Large intestine (tissue), 3 donors: ENCODE results near the gene LILRA1. TPM values are rescaled to one million over a fixed set of nuclear protein-coding genes. Genes with fewer than 3 reads are reported as not detected.
"Not testable (repeated sequence)": the region's sequence is repeated elsewhere in the genome, so short reads cannot be mapped to it uniquely, and the experiment has no call there.

ENCODE experiments used
- DNase-seq, 2 donors: peaks; one replicate each; pipeline versions ENCODE4 v3.0.0 to v3.0.0-alpha.2; 2013
- H3K27ac ChIP-seq: one replicate; pipeline ENCODE4 v1.5.1; 2013; ENCODE audit warnings: low read length
- H3K27me3 ChIP-seq: 2 replicates; pipeline ENCODE4 v1.6.1; 2013; ENCODE audit warnings: low read length; ENCODE audit not compliant: control insufficient read depth, insufficient read depth
- H3K36me3 ChIP-seq: 2 replicates; pipeline ENCODE4 v1.6.1; 2013; ENCODE audit warnings: low read length; ENCODE audit not compliant: control insufficient read depth, insufficient read depth
- H3K4me1 ChIP-seq: one replicate; pipeline ENCODE4 v1.6.1; 2013; ENCODE audit warnings: low read length; ENCODE audit not compliant: control insufficient read depth, insufficient read depth
- H3K4me3 ChIP-seq: one replicate; pipeline ENCODE4 v1.5.1; 2013; ENCODE audit warnings: low read length
- H3K9me3 ChIP-seq: one replicate; pipeline ENCODE4 v1.6.1; 2013; ENCODE audit warnings: mild to moderate bottlenecking, low read depth, low read length, moderate library complexity; ENCODE audit not compliant: control insufficient read depth
- WGBS: methylation state at CpG from one replicate; pipeline ENCODE4 v1.1.5; 2013; ENCODE audit warnings: low lambda C conversion rate; ENCODE audit not compliant: insufficient coverage; 5-methylcytosine and 5-hydroxymethylcytosine counted together
- polyA plus RNA-seq: library from polyadenylated mRNA; unstranded; fragments of 120-200 nt; gene quantifications from one replicate; pipeline ENCODE4 v1.2.1, GENCODE V29; 2013

The LILRA1 gene
- polyA plus RNA-seq, 1 donor, result 0.43 TPM

DNA sequence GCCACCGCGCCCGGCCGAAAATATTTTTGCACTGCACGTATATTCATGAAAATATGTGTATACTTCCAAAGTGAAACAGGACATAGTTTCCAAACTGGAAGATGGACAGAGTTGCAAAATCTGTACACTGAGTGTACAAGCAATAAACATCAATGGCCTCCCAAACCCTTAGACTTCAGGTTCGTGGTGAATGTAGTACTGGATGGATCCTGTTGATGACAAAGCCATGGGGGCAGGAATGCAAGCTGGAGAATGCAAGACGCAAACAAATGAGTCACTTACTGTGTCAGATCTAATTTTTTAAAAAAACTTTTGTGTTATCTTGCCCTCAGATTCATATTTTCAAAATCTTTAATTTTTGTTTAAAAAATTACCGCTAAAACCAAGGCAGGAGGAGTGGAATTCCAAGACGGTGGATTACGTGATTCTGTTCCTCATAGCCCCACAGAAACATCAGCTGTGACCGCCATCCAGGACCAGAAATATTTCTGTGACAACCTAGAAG is 32.5 kb upstream of the LILRA1 start:
- no peak for DNase-seq
- Histone ChIP-seq H3K4me3 (no peak overlapping the region), H3K9me3 (no peaks in the 10 kb centered on the region), H3K4me1 (no peaks in the 10 kb centered on the region), H3K36me3 (no peaks in the 10 kb centered on the region), H3K27ac (no peak overlapping the region), H3K27me3 (no peaks in the 10 kb centered on the region)
- WGBS, result 90% methylated on average over 2 of the region's 11 CpGs

- H3K4me3 ChIP-seq, result no peak overlapping the region
- H3K4me1 ChIP-seq, result no peaks in the 10 kb centered on the region
- no peaks in the 10 kb centered on the region for H3K27me3 ChIP-seq
- H3K9me3 ChIP-seq, result no peaks in the 10 kb centered on the region
- H3K27ac ChIP-seq, result no peak overlapping the region
- no peaks in the 10 kb centered on the region for H3K36me3 ChIP-seq
- 80% methylated on average over 4 of the region's 14 CpGs for WGBS
- DNase-seq, result no peak
Measured at GRCh38 chr19:54561840-54562239, 31.6 kb upstream of the LILRA1 start.

DNA sequence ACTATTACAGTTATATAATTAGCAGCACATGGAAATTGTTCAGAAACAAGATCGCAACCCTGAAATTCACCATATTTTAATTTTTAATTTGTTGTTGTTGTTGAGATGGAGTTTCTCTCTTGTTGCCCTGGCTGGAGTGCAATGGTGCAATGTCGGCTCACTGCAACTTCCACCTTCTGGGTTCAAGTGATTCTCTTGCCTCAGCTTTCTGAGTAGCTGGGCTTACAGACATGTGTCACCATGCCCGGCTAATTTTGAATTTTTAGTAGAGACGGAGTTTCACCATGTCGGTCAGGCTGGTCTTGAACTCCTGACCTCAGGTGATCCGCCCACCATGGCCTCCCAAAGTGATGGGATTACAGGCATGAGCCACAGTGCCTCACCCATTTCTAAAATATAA is 30.2 kb upstream of the LILRA1 start:
- H3K36me3 ChIP-seq, DNase-seq, H3K4me3 ChIP-seq, H3K27me3 ChIP-seq, H3K9me3 ChIP-seq, H3K27ac ChIP-seq, H3K4me1 ChIP-seq: not testable (repeated sequence)
- 80% methylated on average over 1 of the region's 6 CpGs for WGBS

DNA sequence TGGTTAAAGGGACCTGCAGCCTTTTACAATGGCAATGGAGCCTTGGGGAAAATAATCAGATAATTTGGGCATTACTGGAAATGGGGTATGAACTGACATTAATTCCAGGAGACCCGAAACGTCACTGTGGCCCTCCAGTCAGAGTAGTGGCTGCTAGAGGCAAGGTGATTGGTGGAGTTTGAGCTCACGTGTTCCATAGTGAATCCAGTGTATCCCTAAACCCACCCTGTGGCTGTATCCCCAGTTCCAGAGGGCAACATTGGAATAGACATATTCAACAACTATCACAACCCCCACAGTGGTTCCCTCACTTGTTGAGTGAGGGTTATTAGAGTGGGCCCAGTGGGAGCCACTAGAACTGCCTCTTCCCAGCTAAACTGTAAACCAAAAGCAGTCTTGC is 23.1 kb upstream of the LILRA1 start:
- no peak overlapping the region for H3K4me3 ChIP-seq
- no peaks in the 10 kb centered on the region for H3K4me1 ChIP-seq
- H3K36me3 ChIP-seq, result no peaks in the 10 kb centered on the region
- no peaks in the 10 kb centered on the region for H3K9me3 ChIP-seq
- H3K27ac ChIP-seq, result no peak overlapping the region
- no peak for DNase-seq
- no peaks in the 10 kb centered on the region for H3K27me3 ChIP-seq
- whole genome bisulfite sequencing, result no CpG with 5 or more reads among the region's 3 CpGs

GRCh38 chr19:54571715-54572615 is 21.5 kb upstream of the LILRA1 start:
- not testable (repeated sequence) for H3K4me1 ChIP-seq, H3K27me3 ChIP-seq, H3K4me3 ChIP-seq, H3K9me3 ChIP-seq, DNase-seq, H3K36me3 ChIP-seq, H3K27ac ChIP-seq
- no CpG with 5 or more reads among the region's 17 CpGs for WGBS

GRCh38 chr19:54572696-54573311 is 20.6 kb upstream of the LILRA1 start:
- Histone ChIP-seq H3K4me1 (no peaks in the 10 kb centered on the region), H3K27ac (no peak overlapping the region), H3K36me3 (no peaks in the 10 kb centered on the region), H3K4me3 (no peak overlapping the region), H3K9me3 (no peaks in the 10 kb centered on the region), H3K27me3 (no peaks in the 10 kb centered on the region)
- no CpG with 5 or more reads among the region's 9 CpGs for WGBS
- no peak for DNase-seq

DNA sequence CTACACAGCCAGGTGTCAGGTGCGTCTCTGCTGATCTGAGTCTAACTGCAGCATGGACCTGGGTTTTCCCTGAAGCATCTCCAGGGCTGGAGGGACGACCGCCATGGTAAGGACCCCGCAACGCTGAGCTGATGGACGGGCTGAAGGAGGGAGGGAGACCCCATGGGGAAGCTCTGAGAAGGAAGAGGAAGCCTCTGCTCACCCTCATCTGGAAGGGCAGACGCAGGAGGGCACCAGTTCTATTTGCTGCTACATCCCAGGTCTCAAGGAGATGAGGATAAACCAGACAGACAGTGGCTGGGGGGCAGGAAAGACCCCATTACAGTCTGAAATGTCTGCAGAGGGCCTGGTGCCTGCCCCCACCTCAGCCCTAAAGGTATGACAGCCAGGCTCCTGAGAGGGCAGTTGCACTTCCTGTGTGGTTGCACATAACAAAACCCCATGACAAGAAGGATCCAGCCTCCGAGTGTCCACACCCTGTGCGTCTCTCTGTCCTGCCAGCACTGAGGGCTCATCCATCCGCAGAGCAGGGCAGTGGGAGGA is 20.0 kb upstream of the LILRA1 start, which contains the start of gene LILRA2:
Gene LILRA2, plus strand, starts transcription at position 461 of the 543 bp plus-strand sequence. CDS start 89 bp downstream, outside the sequence.
- Histone ChIP-seq H3K9me3 (no peaks in the 10 kb centered on the region), H3K4me3 (no peak within 1 kb of the TSS), H3K27ac (no peak within 1 kb of the TSS), H3K27me3 (no peaks in the 10 kb centered on the region), H3K4me1 (no peaks in the 10 kb centered on the region), H3K36me3 (no peaks in the 10 kb centered on the region)
- DNase-seq, result no peak
- WGBS, result no CpG with 5 or more reads among the region's 10 CpGs

DNA sequence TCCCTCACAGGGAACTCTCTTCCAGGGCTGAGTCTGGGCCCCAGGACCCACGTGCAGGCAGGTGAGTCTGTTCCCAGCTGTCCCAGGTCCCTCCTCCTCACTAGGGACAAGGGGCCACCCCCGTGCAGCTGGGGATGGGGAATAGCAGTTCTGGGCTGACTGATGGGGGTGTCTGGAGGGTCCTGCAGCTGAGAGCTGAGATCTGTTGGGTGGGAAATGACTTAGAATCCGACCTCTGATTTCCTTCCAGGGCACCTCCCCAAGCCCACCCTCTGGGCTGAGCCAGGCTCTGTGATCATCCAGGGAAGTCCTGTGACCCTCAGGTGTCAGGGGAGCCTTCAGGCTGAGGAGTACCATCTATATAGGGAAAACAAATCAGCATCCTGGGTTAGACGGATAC is 19.4 kb upstream of the LILRA1 start:
- no peaks in the 10 kb centered on the region for H3K4me1 ChIP-seq
- H3K9me3 ChIP-seq, result no peaks in the 10 kb centered on the region
- no peak for DNase-seq
- H3K4me3 ChIP-seq, result no peak overlapping the region
- no peak overlapping the region for H3K27ac ChIP-seq
- no peaks in the 10 kb centered on the region for H3K27me3 ChIP-seq
- H3K36me3 ChIP-seq, result no peaks in the 10 kb centered on the region
- WGBS, result no CpG with 5 or more reads among the region's 4 CpGs

GRCh38 chr19:54574527-54575056 is 18.8 kb upstream of the LILRA1 start:
- Histone ChIP-seq H3K27ac (no peak overlapping the region), H3K4me1 (no peaks in the 10 kb centered on the region), H3K4me3 (no peak overlapping the region), H3K27me3 (no peaks in the 10 kb centered on the region), H3K36me3 (no peaks in the 10 kb centered on the region), H3K9me3 (no peaks in the 10 kb centered on the region)
- WGBS, result no CpG with 5 or more reads among the region's 12 CpGs
- no peak for DNase-seq

- no CpG with 5 or more reads among the region's 9 CpGs for WGBS
Measured at GRCh38 chr19:54575205-54575604, 18.2 kb upstream of the LILRA1 start.

More at GRCh38 chr19:54575205-54575604, 18.2 kb upstream of the LILRA1 start:
- not testable (repeated sequence) for H3K4me1 ChIP-seq, H3K4me3 ChIP-seq, H3K27ac ChIP-seq, H3K27me3 ChIP-seq, H3K36me3 ChIP-seq, DNase-seq, H3K9me3 ChIP-seq
